ENCODE data around the gene CD81. TPM values are rescaled to one million over a fixed set of nuclear protein-coding genes. Genes with fewer than 3 reads are reported as not detected.

CD81 gene
- total RNA-seq, 4 donors from 2014 or later: 54.5 to 87.0 (median 66.8) TPM

DNA sequence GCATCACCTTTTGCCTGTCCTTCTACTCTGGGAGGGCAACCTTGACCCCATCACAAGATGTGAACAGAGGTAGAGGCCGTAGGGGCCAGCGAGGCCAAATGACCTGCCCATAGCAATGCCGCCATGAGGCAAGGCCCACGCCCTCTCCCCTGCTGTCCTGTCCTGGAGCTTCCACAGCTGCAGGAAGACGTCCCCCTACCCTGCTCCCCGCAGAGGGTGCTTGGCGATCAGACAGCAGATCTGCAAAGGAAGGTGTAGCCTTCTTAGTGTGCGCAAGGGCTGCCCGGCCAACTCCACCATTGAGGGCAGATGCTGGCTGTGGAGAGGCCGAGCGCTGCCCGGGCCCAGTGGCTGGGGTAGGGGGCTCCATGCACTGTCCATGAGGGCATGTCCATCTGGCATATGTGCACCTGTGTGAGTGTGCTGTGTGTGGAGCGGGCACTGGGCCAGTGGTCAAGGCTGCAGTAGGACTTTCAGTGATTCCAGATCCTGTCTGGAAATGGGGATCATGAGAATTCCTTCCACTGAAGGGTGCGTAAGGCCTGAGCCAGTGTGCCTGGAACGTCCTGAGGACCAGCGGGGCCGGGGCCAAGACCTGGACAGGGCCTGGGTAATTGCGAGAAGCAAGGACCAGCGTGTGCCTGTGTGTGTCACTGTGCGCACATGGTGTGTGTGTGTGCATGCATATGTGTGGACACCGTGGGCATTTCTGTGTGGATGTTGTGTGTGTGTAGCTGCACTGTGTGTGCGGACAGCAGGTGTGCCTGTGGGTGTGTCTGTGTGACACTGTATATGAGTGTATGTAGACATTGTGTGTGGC is 56.2 kb downstream of the CD81 start:
- no peak overlapping the region for H3K4me3 ChIP-seq
- ATAC-seq (no peak), DNase-seq (no peak)
- H3K27ac ChIP-seq: no peak overlapping the region
- TF ChIP-seq POLR2A (IDR thresholded peaks at IDR 0.05): no peak
- TF ChIP-seq, protein P1, sequence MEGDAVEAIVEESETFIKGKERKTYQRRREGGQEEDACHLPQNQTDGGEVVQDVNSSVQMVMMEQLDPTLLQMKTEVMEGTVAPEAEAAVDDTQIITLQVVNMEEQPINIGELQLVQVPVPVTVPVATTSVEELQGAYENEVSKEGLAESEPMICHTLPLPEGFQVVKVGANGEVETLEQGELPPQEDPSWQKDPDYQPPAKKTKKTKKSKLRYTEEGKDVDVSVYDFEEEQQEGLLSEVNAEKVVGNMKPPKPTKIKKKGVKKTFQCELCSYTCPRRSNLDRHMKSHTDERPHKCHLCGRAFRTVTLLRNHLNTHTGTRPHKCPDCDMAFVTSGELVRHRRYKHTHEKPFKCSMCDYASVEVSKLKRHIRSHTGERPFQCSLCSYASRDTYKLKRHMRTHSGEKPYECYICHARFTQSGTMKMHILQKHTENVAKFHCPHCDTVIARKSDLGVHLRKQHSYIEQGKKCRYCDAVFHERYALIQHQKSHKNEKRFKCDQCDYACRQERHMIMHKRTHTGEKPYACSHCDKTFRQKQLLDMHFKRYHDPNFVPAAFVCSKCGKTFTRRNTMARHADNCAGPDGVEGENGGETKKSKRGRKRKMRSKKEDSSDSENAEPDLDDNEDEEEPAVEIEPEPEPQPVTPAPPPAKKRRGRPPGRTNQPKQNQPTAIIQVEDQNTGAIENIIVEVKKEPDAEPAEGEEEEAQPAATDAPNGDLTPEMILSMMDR (IDR thresholded peaks at IDR 0.05 in 4 of 5, conservative IDR thresholded peaks at IDR 0.05 in 1 of 5): no peak
- intact Hi-C loops (cut with DNase I; ENCODE audit: low total_unique reads): no loop called here
- in situ Hi-C loops (cut with MboI; ENCODE audit: low sequenced_read_pairs in 4 of 4): loop anchor here in 2 of 4 donors (10.0 to 25.0 kb wide), 3 partner anchors 81 to 454 kb away; partner anchors contain the start of gene CDKN1C (in 1 of the 2)
- H3K4me1 ChIP-seq: no peaks in the 10 kb centered on the region
- H3K9me3 ChIP-seq: no peaks in the 10 kb centered on the region
- no peaks in the 10 kb centered on the region for H3K36me3 ChIP-seq
- H3K27me3 ChIP-seq: peaks cover 0 to 9% (median 0%) of the 10 kb centered on the region in 3 donors

DNA sequence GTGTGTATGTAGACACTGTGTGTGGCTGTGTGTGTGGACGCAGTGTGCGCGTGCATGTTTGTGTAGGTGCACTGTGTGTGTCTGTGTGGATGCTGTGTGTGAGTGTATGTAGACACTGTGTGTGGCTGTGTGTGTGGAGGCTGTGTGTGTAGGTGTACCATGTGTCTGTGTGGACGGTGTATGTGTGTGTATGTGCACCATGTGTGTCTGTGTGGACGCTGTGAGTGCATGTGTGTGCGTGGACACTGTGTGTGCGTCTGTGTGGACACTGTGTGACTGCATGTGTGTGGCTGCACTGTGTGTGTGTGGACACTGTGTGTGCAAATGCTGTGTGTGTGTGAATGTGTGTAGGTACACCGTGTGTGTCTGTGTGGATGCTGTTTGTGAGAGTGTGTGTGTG is 56.9 kb downstream of the CD81 start:
- TF ChIP-seq POLR2A (IDR thresholded peaks at IDR 0.05): no peak
- TF ChIP-seq, protein P1 (IDR thresholded peaks at IDR 0.05 in 4 of 5, conservative IDR thresholded peaks at IDR 0.05 in 1 of 5): no peak
- Histone ChIP-seq H3K27me3 (peaks cover 0 to 9% (median 0%) of the 10 kb centered on the region in 3 donors), H3K4me1 (no peaks in the 10 kb centered on the region), H3K9me3 (no peaks in the 10 kb centered on the region), H3K36me3 (no peaks in the 10 kb centered on the region), H3K27ac (no peak overlapping the region), H3K4me3 (no peak overlapping the region)
- no peak for ATAC-seq
- intact Hi-C loops (cut with DNase I; ENCODE audit: low total_unique reads) (no loop called here), in situ Hi-C loops (cut with MboI; ENCODE audit: low sequenced_read_pairs in 4 of 4) (loop anchor here in 2 of 4 donors (10.0 to 25.0 kb wide), 3 partner anchors 81 to 453 kb away; partner anchors contain the start of gene CDKN1C (in 1 of the 2))
- DNase-seq: no peak

GRCh38 chr11:2434506-2435255 is 57.6 kb downstream of the CD81 start:
- no peak for DNase-seq
- H3K36me3 ChIP-seq: no peaks in the 10 kb centered on the region
- in situ Hi-C loops (cut with MboI; ENCODE audit: low sequenced_read_pairs in 4 of 4): loop anchor here in 2 of 4 donors (10.0 to 25.0 kb wide), 3 partner anchors 80 to 453 kb away; partner anchors contain the start of gene CDKN1C (in 1 of the 2)
- no peak overlapping the region for H3K27ac ChIP-seq
- no peaks in the 10 kb centered on the region for H3K9me3 ChIP-seq
- no peaks in the 10 kb centered on the region for H3K4me1 ChIP-seq
- TF ChIP-seq POLR2A (IDR thresholded peaks at IDR 0.05): no peak
- TF ChIP-seq, protein P1 (IDR thresholded peaks at IDR 0.05 in 4 of 5, conservative IDR thresholded peaks at IDR 0.05 in 1 of 5): no peak
- intact Hi-C loops (cut with DNase I; ENCODE audit: low total_unique reads): no loop called here
- H3K27me3 ChIP-seq: peaks cover 0 to 9% (median 0%) of the 10 kb centered on the region in 3 donors
- H3K4me3 ChIP-seq: no peak overlapping the region
- no peak for ATAC-seq

DNA sequence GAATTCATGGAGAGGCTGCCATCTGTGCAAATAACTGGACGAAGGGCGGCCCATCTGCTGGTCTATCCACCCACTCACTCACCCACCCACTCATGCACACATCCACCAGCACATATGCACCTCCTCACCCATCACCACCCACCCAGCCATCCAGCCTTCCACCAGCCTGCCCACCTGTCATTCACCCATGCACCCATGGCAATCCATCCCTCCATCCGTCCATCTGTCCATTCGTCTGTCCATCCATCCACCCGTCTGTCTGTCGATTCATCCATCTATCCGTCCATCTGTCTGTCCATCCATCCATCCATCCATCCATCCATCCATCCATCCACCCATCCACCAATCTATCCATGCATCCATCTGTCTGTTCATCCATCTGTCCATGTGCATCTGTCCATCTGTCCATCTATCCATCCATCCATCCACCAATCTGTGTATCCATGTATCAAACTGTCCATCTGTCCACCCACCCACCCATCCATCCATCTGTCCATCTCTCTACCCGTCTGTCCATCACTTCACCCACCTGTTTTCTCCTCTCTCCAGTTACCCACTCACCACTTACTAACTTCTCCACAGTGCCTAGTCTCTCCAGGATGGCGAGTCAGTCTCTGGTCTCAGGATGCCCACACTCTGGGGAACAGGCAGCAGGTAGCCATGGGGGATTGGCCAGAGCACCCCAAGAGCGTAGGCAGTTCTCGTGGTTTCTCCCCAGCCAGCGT is 58.3 kb downstream of the CD81 start:
- DNase-seq: no peak
- no peak overlapping the region for H3K27ac ChIP-seq
- TF ChIP-seq POLR2A (IDR thresholded peaks at IDR 0.05): no peak
- TF ChIP-seq, protein P1 (IDR thresholded peaks at IDR 0.05 in 4 of 5, conservative IDR thresholded peaks at IDR 0.05 in 1 of 5): no peak
- no peak for ATAC-seq
- intact Hi-C loops (cut with DNase I; ENCODE audit: low total_unique reads): no loop called here
- H3K4me3 ChIP-seq: no peak overlapping the region
- in situ Hi-C loops (cut with MboI; ENCODE audit: low sequenced_read_pairs in 4 of 4): loop anchor here in 2 of 4 donors (10.0 to 25.0 kb wide), 3 partner anchors 79 to 452 kb away; partner anchors contain the start of gene CDKN1C (in 1 of the 2)
- no peaks in the 10 kb centered on the region for H3K9me3 ChIP-seq
- H3K36me3 ChIP-seq: no peaks in the 10 kb centered on the region
- H3K4me1 ChIP-seq: no peaks in the 10 kb centered on the region
- peaks cover 0 to 9% (median 1%) of the 10 kb centered on the region in 3 donors for H3K27me3 ChIP-seq

All from gastrocnemius medialis (tissue), 4 donors.